GM18858 (cell line): ENCODE measurements around the gene CLRN1.
"Not testable (repeated sequence)": the region's sequence is repeated elsewhere in the genome, so short reads cannot be mapped to it uniquely, and the experiment has no call there.

Source experiments
- ATAC-seq: cut with Tn5 transposase; IDR thresholded peaks from one replicate; pipeline ENCODE4 v1.9.1; 2021; ENCODE audit not compliant: unreplicated experiment

CLRN1 gene

DNA sequence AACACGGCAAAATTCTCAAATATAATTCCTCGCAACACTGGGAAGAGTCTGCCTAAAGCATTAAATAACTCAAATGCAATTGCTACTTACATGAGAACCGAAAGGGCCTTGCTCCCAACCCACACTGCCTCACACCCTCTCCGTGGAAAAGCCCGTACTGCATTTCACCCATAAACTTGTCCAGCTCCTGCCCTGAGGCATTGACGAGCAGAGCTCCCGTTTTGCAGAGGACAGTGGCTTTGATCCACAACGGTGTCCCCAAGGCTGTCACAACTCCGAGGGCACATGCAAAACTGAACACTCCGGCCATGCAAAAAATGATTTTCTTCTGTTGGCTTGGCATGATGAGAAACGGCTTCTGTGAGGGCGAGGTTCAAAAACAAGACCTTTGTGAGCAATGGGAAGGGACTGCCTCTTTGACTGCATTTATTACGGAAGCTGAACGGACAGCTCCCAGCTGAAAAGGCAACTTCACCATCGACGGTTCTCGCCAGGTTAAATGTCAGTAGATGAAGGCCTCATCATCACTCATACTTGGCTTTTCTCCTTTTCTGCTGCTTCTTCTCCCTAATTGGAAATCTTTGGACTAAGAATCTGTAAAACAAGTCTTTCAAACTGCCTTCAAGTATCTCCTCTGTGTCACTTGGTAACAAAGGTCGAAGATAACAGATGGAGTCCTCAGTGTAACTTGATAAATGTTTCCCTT, at the start of gene CLRN1:
CLRN1 (minus strand) TSS at position 362 of the 706 bp plus-strand sequence; CDS start at position 343, 19 bp downstream.
- ATAC-seq, result no peak

DNA sequence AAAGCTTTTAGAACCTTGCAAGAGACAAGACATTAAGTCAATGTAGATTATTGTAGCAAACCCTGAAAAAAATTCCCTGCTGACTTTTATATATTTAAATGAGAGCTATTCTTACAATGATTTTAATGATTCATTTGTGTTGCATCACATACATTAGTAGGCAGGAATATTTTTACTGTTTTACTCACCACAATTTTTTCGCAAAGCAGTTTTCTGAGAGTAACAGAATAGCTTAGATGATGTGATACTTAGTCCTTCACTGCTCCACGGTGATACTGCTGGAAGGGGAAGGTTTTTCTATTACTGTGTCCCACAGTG, 43.9 kb upstream of the CLRN1 start:
- ATAC-seq, result no peak

GRCh38 chr3:151015767-151016477, 43.4 kb upstream of the CLRN1 start:
- ATAC-seq, result no peak

DNA sequence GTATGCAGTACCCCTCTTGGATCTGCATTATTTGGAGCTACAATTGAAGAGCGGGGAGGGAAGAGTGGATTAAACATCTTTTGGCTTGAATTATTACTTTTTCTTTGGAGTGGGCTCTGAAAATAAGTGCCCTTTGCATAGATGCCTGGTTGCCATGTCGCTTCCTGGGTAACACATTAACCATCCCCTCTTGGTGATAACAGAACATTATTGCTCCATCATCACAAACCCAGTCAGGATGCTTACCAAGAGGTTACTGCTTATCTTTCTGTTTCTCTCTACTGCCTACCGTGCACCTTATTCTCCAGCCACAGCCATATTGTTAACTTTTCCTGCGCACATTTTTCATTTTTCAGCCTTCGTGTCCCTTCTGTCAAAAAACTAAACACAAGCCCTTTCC, 42.7 kb upstream of the CLRN1 start:
- ATAC-seq, result no peak

DNA sequence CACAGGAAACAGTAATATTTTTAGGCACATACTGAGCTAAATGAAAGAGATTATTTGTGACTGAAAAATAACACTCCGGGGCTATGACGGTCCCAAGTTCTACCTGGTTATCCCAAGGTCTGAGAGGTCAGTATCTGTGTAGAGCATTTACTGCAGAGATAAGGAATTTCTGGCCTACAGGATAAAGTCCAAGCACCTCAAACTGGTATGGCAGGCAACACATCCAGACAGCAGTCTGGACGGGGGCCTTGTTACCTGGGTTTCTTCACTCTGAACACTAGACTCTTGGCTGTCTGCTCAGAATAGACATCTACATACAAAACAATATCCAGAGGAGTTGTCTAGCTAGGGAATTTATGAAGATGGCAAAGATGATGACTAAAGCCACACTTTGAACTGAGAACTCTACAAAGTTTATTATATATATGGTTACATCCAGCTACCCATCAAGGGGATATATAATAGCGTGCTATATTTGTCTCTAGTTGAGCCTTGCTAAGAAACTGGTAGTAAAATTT, 42.0 kb upstream of the CLRN1 start:
- ATAC-seq, result no peak

- ATAC-seq, result no peak
Observed at GRCh38 chr3:151012753-151013152, 40.2 kb upstream of the CLRN1 start.

- no peak for ATAC-seq
Observed at GRCh38 chr3:151011427-151011826, 38.9 kb upstream of the CLRN1 start.

DNA sequence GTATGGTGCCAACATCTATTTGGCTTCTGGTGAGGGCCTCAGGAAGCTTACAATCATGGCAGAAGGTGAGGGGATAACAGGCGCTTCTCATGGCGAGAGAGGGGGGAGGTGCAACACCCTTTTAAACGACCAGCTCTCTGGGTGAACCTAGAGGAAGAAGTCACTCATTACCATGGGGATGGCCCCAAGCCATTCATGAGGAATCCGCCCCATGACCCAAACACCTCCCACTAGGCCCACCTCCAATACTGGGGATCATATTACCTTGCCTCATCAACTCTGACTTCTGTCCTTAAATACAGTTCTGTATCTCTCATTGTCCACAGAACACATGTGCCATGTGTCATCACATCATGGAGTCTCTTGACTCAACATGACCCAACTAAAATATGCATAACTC, 37.5 kb upstream of the CLRN1 start:
- no peak for ATAC-seq

GRCh38 chr3:151009430-151009829, 36.9 kb upstream of the CLRN1 start:
- no peak for ATAC-seq

DNA sequence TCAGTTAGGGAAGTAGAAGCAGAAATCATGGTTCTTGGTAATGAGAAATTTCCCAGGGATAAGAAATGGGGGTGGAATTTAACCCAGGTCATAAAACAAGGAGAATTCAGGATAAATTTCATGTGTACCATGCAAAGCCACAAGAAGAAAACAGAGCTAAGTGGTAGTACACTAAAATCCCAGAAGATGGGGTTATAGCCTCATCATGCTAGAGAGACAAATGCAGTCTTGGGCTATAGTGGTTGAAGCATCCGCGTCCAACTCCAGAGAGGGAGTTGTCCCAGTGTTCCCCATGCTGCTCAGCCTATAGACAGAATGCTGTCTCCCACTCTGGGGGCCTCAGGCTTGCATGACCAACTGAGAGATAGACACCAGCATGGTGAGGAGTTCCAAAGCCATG, 36.2 kb upstream of the CLRN1 start:
- ATAC-seq, result no peak

DNA sequence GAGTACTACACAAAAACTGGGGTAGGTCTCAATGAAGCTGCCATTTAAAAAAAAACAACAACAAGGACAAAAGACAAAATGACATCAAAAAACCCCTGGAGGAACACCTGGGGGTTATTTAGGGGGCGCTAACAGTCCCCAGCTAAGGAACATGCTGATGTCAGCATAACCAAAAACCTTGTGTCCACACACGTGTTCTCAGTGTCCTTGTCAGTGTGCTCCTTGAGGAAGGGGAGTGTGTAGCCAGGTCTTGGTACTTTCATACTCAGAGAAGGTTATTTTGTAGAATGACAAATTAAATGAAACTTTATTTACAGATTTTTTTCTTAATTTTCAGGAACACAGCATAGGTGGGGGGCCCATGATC, 31.2 kb upstream of the CLRN1 start:
- ATAC-seq, result no peak

DNA sequence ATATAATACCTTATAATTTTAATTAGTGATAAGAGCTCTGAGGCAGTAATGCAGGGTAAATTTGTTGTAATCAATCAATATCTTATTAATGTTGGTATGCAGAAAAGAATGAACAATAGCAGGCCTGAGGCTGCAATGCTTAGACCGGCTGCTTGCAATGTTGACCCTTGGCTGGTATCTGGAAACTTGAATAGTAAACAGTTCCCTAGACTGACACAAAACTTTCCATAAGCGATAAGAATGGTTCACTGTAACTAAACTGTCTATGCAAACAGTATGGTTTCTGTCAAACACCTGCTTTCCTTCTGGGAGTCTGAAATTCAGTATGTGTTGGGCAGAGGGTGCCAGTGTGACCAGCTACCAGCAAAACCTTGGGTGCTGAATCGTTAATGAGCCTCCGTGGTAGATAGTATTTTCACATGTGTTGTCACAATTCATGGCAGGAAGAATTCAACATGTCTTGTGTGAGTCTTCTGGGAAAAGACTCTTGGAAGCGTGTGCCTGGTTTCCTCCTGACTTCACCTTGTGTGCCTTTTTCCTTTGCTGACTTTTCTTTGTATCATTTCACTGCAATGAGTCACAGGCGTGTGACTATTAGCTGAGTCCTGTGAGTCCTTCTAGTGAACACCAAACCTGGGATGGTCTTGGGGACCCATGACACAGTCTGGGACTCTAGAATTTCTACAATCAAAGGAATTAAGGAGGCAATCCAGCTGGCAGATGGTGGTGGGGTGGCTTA, 30.7 kb upstream of the CLRN1 start:
- ATAC-seq, result no peak

DNA sequence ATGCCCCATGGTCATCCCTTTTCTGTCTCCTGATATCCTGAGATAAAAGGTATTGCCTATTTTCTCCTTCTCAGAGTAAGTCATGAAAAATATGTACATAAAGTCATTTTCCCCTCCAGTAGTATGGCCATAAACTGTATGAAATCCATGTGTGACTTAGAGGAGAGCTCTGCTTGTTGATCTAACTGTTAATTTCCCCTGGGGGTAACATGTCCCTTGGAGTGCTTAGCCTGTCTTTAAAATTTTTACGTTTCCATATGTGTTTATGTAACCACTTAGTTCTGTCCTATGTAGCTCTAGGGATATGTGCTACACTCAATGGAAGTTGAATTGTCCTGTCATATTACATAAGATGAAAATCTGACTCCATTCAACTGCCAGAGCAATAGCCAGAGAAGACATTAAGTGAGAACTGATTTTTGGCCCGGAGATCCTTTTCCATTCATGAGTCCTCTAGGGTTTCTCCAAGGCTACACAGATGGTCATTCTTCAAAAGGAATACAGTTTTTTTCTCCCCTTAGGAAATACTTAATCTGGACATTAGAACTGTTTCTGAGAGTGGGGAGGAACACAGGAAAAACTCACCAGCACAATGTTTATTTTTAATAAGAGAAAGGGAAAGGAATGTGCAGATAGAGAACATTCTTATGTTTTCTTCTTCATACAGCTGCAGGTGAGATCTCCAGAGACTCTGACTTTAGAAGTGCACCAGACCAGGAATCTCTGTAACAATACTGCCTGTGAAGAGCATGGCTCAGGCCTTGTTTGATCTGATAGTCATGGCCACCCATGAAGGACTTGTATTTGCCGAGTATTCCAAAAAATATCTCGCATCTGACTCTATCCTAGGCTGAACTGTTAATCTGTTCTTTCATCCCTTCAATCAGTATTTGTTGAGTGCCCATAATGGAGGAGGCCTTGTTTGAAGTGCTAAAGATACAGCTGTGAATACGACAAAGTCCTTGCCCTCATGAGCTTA, 29.8 kb upstream of the CLRN1 start:
- no peak for ATAC-seq

GRCh38 chr3:150998996-150999395, 26.5 kb upstream of the CLRN1 start:
- ATAC-seq, result no peak

DNA sequence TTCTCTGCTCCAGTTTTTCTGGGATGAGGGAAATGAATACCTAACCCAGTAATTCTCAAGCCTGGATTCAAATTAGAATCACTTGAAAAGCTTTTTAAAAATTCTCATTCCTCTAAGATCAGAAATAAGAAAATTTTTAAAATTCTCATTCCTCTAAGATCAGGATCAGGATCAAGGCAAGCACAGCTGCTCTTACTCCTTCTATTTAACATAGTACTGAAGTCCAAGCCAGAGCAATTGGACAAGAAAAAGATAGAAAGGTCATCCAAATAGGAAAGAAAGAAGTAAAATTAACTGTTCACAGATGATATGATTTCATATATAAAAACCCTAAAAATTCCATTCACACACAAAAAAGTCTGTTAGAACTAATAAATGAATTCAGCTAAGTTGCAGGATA, 24.2 kb upstream of the CLRN1 start:
- ATAC-seq, result no peak

DNA sequence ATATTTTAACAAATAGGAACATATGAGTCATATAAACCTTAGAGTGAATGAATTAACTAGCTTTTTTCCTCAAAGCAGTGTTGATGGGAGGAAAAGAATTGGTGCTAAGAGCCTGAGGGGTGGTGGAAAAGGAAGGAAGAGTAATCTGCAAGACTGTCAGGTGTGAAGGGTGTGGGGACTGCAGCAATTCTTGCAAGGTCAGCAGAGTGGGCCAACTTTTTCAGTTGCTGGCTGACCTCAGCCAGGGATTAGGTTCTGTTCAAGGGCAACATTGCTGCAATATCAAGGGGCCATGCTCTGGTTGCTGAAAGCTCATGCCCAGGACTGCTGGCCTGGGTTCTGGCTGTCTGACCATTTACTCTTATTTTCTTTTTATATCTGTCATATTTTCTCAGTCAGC, 23.0 kb upstream of the CLRN1 start:
- no peak for ATAC-seq

GRCh38 chr3:150989208-150989607, 16.7 kb upstream of the CLRN1 start:
- ATAC-seq, result no peak

DNA sequence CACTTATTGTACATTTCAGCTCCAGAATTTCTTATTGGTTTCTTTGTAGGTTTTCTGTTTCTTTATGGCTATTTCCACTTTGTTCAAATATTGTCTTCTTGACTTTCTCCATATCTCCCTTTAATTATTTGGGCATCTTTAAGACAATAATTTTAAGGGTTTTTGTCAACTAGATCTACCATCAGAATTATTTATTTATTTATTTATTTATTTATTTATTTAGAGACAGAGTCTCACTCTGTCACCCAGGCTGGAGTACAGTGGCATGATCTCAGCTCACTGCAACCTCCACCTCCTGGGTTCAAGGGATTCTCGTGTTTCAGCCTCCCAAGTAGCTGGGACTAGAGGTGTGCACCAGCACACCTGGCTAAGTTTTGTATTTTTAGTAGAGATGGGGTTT, 15.9 kb upstream of the CLRN1 start:
- not testable (repeated sequence) for ATAC-seq

GRCh38 chr3:150985711-150986110, 13.2 kb upstream of the CLRN1 start:
- no peak for ATAC-seq

GRCh38 chr3:150984066-150984465, 11.5 kb upstream of the CLRN1 start:
- ATAC-seq, result no peak
